Measurements from ENCODE around the gene RAB43.
A peak's percentile ranks its signal among the peaks of the same experiment; 100 is the strongest.
"Not testable (repeated sequence)": the region's sequence is repeated elsewhere in the genome, so short reads cannot be mapped to it uniquely, and the experiment has no call there.

RAB43 gene

DNA sequence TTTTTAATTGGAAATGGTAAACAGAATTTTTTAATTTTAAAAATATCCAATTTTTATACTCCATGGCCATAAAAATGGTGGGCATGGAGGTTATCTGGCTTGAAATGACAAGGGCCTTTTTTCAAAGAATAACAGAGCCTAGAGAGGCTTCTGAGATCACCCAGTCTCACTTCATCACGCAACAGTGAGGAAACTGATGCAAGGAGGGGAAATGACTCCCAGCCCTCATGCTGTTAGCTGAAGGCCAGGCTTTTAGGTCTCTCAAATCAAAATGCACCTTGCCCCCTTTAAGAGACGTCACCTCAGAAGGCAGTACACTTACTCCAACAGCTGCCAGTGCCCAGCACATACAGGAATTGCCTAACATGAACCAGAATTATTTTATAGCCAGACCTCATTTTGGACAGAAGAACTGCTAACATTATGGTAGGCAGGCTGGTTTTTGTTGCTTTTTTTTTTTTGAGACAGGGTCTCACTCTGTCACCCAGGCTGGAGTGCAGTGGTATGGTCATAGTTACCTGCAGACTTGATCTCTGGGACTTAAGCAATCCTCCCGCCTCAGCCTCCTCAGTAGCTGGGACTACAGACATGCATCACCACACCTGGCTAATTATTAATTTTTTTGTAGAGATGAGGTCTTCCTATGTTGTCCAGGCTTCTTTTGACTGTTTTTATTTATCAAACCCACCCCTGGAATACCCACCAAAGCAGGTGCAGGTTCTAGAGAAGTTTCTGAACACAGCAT, 9.1 kb downstream of the RAB43 start:
- no peak for DNase-seq (ENCODE audit: low read depth)
- TF ChIP-seq, protein P1, sequence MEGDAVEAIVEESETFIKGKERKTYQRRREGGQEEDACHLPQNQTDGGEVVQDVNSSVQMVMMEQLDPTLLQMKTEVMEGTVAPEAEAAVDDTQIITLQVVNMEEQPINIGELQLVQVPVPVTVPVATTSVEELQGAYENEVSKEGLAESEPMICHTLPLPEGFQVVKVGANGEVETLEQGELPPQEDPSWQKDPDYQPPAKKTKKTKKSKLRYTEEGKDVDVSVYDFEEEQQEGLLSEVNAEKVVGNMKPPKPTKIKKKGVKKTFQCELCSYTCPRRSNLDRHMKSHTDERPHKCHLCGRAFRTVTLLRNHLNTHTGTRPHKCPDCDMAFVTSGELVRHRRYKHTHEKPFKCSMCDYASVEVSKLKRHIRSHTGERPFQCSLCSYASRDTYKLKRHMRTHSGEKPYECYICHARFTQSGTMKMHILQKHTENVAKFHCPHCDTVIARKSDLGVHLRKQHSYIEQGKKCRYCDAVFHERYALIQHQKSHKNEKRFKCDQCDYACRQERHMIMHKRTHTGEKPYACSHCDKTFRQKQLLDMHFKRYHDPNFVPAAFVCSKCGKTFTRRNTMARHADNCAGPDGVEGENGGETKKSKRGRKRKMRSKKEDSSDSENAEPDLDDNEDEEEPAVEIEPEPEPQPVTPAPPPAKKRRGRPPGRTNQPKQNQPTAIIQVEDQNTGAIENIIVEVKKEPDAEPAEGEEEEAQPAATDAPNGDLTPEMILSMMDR (IDR thresholded peaks at IDR 0.05; ENCODE audit: control insufficient read depth, extremely low read depth, insufficient read depth) = no peak
- H3K4me3 ChIP-seq (ENCODE audit: low read depth, low read length) = no peak overlapping the region

DNA sequence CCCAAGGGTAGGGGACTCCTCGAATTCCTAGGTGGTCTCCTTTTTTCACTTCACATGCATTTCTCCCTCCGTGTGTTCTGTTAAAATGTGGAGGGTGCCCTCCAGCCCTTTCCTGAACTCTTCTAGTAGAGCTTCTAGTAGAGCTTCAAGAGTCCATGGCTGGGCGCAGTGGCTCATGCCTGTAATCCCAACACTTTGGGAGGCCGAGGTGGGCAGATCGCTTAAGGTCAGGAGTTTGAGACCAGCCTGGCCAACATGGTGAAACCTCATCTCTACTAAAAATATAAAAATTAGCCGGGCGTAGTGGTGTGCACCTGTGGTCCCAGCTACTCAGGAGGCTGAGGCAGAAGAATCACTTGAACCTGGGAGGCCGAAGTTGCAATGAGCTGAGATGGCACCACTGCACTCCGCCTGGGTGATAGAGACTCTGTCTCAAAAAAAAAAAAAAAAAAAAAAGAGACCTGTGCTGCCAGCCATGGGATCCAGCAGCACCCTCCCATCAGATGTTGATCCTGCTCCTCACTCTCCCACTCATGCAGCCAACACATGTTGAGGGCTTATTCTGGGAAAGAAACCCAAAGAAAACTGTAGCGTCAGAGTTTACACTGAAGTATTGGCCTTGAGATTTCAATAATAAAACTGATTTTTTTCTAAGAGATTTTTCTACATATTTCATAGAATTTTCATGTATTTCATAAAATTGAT, 10.4 kb downstream of the RAB43 start:
- not testable (repeated sequence) for H3K4me3 ChIP-seq (ENCODE audit: low read depth, low read length); DNase-seq (ENCODE audit: low read depth)

DNA sequence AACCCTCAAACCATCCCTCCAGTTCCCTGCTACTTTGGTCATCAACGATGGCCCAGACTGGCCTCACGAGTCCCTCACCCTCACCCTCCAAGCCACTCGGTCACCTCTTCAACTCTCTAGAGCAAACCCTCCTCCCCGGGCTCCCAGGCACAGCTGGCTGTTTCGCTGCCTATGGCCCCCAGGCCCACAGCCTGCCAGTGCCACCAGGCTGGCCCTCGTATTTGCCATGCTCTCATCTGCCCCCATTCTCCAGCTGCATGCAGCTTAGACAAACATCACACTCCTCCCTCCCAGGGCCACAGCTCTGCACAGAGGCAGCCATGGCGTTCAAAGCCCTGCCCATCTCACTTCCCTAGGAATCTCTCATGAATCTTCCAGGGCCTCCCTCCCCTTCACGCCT, 13.8 kb downstream of the RAB43 start:
- TF ChIP-seq, protein P1 (IDR thresholded peaks at IDR 0.05; ENCODE audit: control insufficient read depth, extremely low read depth, insufficient read depth) = no peak
- DNase-seq (ENCODE audit: low read depth) = no peak
- H3K4me3 ChIP-seq (ENCODE audit: low read depth, low read length) = no peak overlapping the region

DNA sequence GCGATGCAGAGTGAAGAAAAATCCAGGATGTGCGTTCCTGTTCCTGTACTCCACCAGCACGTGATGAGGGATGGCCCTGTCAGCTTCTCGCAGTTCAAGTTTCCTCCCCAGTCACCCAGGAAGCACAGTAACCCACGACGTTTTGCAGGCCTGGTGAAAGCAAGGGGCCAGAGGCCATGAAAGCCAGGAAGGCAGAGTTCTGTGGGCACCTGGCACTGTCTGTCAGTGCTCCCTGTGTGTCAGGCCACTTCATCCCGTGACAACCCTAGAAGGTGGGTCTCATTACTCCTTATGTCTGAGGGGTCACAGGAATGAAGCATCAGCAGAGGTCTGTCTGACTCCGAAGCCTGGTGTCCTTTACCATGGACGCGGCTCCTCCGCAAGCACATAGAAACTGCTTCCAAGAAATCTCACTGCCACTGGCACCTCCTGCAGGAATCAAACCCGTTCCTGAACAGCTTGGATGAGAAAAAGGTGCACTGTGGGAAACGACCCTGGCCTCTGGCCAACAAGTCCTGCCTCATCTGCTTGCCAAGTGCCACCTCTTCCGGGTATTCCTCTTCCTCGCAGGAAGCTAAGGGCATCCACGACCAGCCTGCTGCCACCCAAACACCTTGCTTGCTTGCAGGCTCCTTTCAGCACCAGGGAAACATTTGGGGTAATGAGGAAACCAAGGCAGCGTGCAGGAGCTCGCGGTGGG, 14.6 kb downstream of the RAB43 start:
- DNase-seq (ENCODE audit: low read depth) = peak; percentile 86
- TF ChIP-seq, protein P1 (IDR thresholded peaks at IDR 0.05; ENCODE audit: control insufficient read depth, extremely low read depth, insufficient read depth) = no peak
- H3K4me3 ChIP-seq (ENCODE audit: low read depth, low read length) = peak overlapping the region; percentile 6

DNA sequence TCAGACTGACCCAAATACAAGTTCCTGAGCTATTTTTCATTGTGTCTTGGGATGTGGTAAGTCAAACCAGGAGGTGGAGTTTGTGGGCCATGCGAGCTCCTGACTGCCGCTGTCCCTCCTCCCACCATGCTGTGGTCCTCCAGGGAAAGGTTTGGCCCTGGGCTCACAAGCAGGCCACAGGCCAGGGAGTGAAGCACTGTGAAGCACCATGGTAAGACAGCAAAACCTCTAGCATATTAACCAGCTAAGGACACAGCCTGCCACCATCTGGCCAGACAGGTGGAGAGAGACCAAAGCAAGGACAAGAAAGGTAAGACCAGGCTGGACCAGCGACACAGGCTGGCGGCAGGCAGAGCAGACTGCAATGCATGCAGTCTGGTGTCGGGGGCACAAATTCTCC, 15.3 kb downstream of the RAB43 start:
- DNase-seq (ENCODE audit: low read depth) = peak; percentile 27
- H3K4me3 ChIP-seq (ENCODE audit: low read depth, low read length) = peak overlapping the region; percentile 6
- TF ChIP-seq, protein P1 (IDR thresholded peaks at IDR 0.05; ENCODE audit: control insufficient read depth, extremely low read depth, insufficient read depth) = peak; percentile 61

DNA sequence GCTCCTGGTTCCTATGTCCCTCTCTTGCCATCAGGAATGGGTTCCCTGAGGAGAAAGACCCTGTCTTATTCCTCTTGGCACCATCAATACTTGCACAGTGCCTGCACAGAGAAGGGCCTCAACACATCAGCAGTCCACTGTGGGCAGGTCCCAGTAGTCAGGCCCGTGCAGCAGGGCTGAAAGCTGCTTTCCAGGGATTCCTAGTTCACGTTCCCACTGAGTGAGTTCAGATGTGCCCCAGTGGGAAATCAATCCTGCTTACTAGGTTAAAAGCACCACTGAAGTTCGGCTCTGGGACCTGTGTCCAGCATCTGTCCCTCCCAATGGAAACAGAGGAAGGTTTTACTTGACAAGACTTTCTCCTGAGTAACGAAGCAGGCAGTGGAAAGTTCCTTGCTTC, 15.7 kb downstream of the RAB43 start:
- DNase-seq (ENCODE audit: low read depth) = no peak
- H3K4me3 ChIP-seq (ENCODE audit: low read depth, low read length) = no peak overlapping the region
- TF ChIP-seq, protein P1 (IDR thresholded peaks at IDR 0.05; ENCODE audit: control insufficient read depth, extremely low read depth, insufficient read depth) = no peak

DNA sequence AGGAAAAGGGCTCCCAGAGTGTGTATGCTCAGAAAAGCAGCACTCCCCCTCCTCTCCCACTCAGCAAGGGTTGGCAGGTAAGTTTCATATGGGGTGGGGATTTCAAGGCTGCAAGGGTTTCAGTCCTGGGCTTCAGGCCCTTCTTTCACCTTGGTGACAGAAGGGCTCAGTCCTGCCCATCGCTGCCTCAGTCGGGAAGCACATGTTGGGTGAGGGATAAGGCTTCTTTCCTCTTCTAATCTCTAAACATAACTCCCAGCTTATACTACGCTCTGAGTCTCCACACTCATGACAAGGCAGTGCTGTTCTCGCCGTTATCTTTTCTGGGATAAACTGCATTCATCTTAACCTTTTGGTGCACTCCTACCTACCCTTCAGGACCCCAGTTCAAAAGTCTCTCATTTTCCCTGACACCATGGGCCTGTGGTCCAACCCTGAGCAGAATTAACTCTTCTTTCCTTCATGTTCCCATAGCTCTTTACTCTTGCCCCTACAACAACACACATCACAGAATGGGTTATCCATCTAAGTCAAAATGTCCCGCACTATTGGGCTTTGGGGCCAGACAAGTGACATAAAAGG, 17.0 kb downstream of the RAB43 start:
- DNase-seq (ENCODE audit: low read depth) = no peak
- TF ChIP-seq, protein P1 (IDR thresholded peaks at IDR 0.05; ENCODE audit: control insufficient read depth, extremely low read depth, insufficient read depth) = no peak
- H3K4me3 ChIP-seq (ENCODE audit: low read depth, low read length) = no peak overlapping the region
